ENCODE measurements around the gene KBTBD13.

DNA sequence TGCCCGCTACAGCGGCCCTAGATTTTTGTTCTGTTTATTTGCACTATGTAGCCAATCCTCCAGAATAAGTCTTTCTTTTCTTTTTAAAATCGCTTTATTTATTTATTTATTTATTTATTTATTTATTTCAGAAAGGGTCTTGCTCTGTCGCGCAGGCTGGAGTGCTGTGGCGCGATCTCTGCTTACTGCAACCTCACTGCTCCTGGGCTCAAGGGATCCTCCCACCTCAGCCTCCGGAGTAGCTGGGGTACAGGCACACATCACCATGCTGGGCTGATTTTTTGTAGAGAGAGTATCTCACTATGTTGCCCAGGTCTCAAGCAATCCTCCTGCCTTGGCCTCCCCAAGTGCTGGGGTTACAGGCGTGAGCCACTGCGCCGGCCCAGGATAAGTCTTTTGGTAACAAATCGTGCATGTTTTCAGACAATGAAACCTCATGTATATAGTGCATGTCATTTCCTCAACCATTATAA, 46.8 kb upstream of the KBTBD13 start:
- TF ChIP-seq POLR2A (IDR thresholded peaks at IDR 0.05): no peak
- TF ChIP-seq, protein P1, sequence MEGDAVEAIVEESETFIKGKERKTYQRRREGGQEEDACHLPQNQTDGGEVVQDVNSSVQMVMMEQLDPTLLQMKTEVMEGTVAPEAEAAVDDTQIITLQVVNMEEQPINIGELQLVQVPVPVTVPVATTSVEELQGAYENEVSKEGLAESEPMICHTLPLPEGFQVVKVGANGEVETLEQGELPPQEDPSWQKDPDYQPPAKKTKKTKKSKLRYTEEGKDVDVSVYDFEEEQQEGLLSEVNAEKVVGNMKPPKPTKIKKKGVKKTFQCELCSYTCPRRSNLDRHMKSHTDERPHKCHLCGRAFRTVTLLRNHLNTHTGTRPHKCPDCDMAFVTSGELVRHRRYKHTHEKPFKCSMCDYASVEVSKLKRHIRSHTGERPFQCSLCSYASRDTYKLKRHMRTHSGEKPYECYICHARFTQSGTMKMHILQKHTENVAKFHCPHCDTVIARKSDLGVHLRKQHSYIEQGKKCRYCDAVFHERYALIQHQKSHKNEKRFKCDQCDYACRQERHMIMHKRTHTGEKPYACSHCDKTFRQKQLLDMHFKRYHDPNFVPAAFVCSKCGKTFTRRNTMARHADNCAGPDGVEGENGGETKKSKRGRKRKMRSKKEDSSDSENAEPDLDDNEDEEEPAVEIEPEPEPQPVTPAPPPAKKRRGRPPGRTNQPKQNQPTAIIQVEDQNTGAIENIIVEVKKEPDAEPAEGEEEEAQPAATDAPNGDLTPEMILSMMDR (IDR thresholded peaks at IDR 0.05 in 4 of 5, conservative IDR thresholded peaks at IDR 0.05 in 1 of 5): no peak

Measured in gastrocnemius medialis (tissue), 4 donors.